OCI-LY3 (cell line): ENCODE results near the gene PCED1B.

Experiments
- H2AFZ ChIP-seq: fragments of 200-600, 300-600 bp; shearing (Covaris generic); 2 replicates; pipeline ENCODE4 v1.6.0; 2014; ENCODE audit warnings: antibody characterized with exemption, low read depth, low read length
- H3K27ac ChIP-seq: fragments of 200-600, 300-600 bp; sonication (generic); 2 replicates; pipeline ENCODE4 v1.5.1; 2014; ENCODE audit warnings: mild to moderate bottlenecking, low read length, moderate library complexity, mixed read lengths
- H3K27me3 ChIP-seq: fragments of 200-600, 300-600 bp; sonication (generic); 2 replicates; pipeline ENCODE4 v1.6.1; 2014; ENCODE audit warnings: low read depth, low read length, mixed read lengths
- H3K36me3 ChIP-seq: fragments of 200-600, 300-600 bp; sonication (generic); replicated peaks from 2 replicates; pipeline ENCODE3; 2014; ENCODE audit warnings: low read depth, low read length, mixed read lengths
- H3K4me1 ChIP-seq: fragments of 300-600, 200-600 bp; sonication (generic); 2 replicates; pipeline ENCODE4 v1.6.1; 2014; ENCODE audit warnings: low read length, mixed read lengths
- H3K4me2 ChIP-seq: fragments of 200-600, 300-600 bp; sonication (generic); 2 replicates; pipeline ENCODE4 v1.6.1; 2014; ENCODE audit warnings: low read length, mixed read lengths
- H3K4me3 ChIP-seq: fragments of 300-600, 200-600 bp; sonication (generic); 2 replicates; pipeline ENCODE4 v1.5.1; 2014; ENCODE audit warnings: antibody characterized with exemption, mild to moderate bottlenecking, low read length, moderate library complexity
- H3K79me2 ChIP-seq: fragments of 300-600, 200-600 bp; shearing (Covaris generic); 2 replicates; pipeline ENCODE4 v1.6.1; 2014; ENCODE audit warnings: mild to moderate bottlenecking, low read length, mixed read lengths
- H3K9ac ChIP-seq: fragments of 300-600, 200-600 bp; shearing (Covaris generic); 2 replicates; pipeline ENCODE4 v1.6.0; 2014; ENCODE audit warnings: mild to moderate bottlenecking, low read length, moderate library complexity
- H3K9me3 ChIP-seq: fragments of 200-600, 300-600 bp; shearing (Covaris generic); 2 replicates; pipeline ENCODE4 v1.6.1; 2014; ENCODE audit warnings: low read length, mixed read lengths; ENCODE audit not compliant: insufficient read depth
- H4K20me1 ChIP-seq: fragments of 200-600, 300-600 bp; sonication (generic); 2 replicates; pipeline ENCODE4 v1.6.1; 2016; ENCODE audit warnings: low read length, mixed read lengths; ENCODE audit not compliant: insufficient read depth
- CTCF ChIP-seq: fragments of 200-600, 300-600 bp; sonication (generic); IDR thresholded peaks from 2 replicates; pipeline ENCODE4 v1.5.1; 2014; ENCODE audit warnings: antibody characterized with exemption, low read length, low read depth
- EZH2phosphoT487 ChIP-seq: fragments of 200-600 bp; shearing (Covaris generic); IDR thresholded peaks from 2 replicates; pipeline ENCODE4 v1.6.1; 2018; ENCODE audit warnings: antibody characterized with exemption, mixed run types, low read depth

The PCED1B gene

GRCh38 chr12:47190905-47191304, 111.5 kb downstream of the PCED1B start:
- peak overlapping the region; percentile 87 for H3K27ac ChIP-seq
- 0 out of 2 replicates have a peak overlapping the region, but pooled peaks have one; percentile 10 for H2AFZ ChIP-seq
- peak overlapping the region; percentile 64 for H3K9ac ChIP-seq
- no peaks in the 10 kb centered on the region for H3K27me3 ChIP-seq
- TF ChIP-seq EZH2phosphoT487, result no peak
- no peak for TF ChIP-seq CTCF
- H3K4me2 ChIP-seq, result peak overlapping the region; percentile 92
- H3K79me2 ChIP-seq, result no peaks in the 10 kb centered on the region
- H3K4me1 ChIP-seq, result peaks cover 83% of the 10 kb centered on the region
- peak overlapping the region; percentile 64 for H3K4me3 ChIP-seq
- no peaks in the 10 kb centered on the region for H3K9me3 ChIP-seq
- H3K36me3 ChIP-seq, result no peaks in the 10 kb centered on the region
- no peaks in the 10 kb centered on the region for H4K20me1 ChIP-seq

DNA sequence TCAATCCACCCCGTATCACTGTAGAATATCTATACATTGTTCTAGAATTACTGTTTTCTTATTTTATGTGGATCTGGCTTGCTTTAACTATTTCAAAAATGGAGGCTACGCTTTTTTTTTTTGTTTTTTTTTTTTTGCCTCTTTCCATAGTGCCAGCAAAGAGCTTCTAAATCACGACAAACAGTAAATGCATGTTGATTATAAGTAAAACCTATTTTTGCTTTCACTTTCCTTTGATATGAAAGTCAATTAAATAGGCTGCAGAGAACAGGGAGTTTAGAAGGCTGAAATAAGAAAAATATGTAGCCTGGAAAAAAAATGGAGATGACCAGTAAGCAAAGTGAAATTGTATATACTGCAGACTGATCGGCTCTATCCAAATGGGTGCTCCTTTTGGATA, 112.6 kb downstream of the PCED1B start:
- no peaks in the 10 kb centered on the region for H3K9me3 ChIP-seq
- peak overlapping the region; percentile 87 for H3K27ac ChIP-seq
- peak overlapping the region; percentile 92 for H3K4me2 ChIP-seq
- no peaks in the 10 kb centered on the region for H3K27me3 ChIP-seq
- no peaks in the 10 kb centered on the region for H4K20me1 ChIP-seq
- H3K4me3 ChIP-seq, result peak overlapping the region; percentile 64
- peaks cover 87% of the 10 kb centered on the region for H3K4me1 ChIP-seq
- H3K79me2 ChIP-seq, result no peaks in the 10 kb centered on the region
- H3K9ac ChIP-seq, result peak overlapping the region; percentile 64
- TF ChIP-seq CTCF (no peak), EZH2phosphoT487 (no peak)
- peak overlapping the region; percentile 6; the same call in 1 of the 2 replicates for H2AFZ ChIP-seq
- no peaks in the 10 kb centered on the region for H3K36me3 ChIP-seq

- Histone ChIP-seq H2AFZ (no peak overlapping the region), H3K4me1 (peaks cover 82% of the 10 kb centered on the region), H3K9ac (peak overlapping the region; percentile 7; the same call in 1 of the 2 replicates), H3K4me3 (no peak overlapping the region), H3K27me3 (no peaks in the 10 kb centered on the region), H3K27ac (peak overlapping the region; percentile 53), H3K4me2 (peak overlapping the region; percentile 92), H3K36me3 (no peaks in the 10 kb centered on the region), H3K79me2 (no peaks in the 10 kb centered on the region), H3K9me3 (no peaks in the 10 kb centered on the region), H4K20me1 (no peaks in the 10 kb centered on the region)
- TF ChIP-seq EZH2phosphoT487 (no peak), CTCF (no peak)
Measured at GRCh38 chr12:47193066-47193465, 113.6 kb downstream of the PCED1B start.

- Histone ChIP-seq H3K9me3 (no peaks in the 10 kb centered on the region), H3K4me1 (peaks cover 74% of the 10 kb centered on the region), H3K4me2 (peak overlapping the region; percentile 6), H3K9ac (peak overlapping the region; percentile 14; the same call in 1 of the 2 replicates), H3K4me3 (no peak overlapping the region), H3K79me2 (no peaks in the 10 kb centered on the region), H4K20me1 (no peaks in the 10 kb centered on the region), H3K27me3 (no peaks in the 10 kb centered on the region), H3K27ac (peak overlapping the region; percentile 53), H2AFZ (no peak overlapping the region), H3K36me3 (no peaks in the 10 kb centered on the region)
- no peak for TF ChIP-seq EZH2phosphoT487
- TF ChIP-seq CTCF, result 0 out of 2 replicates have a peak, but pooled peaks have one; percentile 31
Measured at GRCh38 chr12:47194501-47194900, 115.1 kb downstream of the PCED1B start.
